ENCODE results near the gene DDX41.

The DDX41 gene

GRCh38 chr5:177484902-177485549, 31.7 kb downstream of the DDX41 start:
- no peak for DNase-seq (ENCODE audit: low read depth in 2 of 2)

DNA sequence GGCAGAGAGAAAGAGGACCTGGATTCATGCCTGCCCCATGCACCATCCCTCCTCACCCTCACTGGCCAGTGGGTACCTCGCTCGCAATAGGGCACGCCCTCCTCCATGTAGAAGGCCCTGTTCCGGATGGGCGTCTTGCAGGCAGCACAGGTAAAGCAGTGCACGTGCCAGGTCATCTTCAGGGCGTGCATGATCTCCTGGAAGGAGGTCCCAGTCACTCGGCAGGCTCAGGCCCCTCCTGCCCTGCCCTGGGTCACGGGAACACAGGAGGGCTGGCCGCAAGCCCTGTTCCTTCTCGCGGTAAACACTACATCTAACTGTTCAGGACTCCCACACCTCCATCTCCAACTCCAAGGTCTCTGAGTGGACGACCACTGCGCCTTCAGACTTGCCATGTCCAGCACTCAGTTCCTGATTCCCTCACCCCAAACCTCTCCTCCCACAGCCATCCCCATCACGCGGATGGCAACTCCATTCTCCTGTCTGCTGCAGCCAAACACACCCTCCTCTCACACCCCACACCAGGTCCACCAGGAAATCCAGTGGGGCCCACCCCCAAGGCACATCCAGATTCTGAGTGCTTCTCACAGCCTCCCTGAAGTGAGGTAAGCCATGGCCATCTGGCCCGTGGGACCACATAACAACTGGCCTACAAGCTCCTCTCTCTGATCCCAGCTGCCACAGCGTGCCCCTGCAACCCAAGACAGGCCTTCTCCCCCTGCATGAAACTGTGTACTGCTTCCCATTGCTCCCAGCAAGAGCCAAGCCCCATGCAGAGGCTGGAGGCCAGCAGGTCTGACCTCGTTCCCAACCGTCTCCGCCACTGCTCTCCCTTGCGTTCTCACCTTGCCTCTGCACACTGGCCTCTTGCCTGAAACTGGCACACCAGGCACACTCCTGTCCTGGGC, 32.5 kb downstream of the DDX41 start:
- DNase-seq (ENCODE audit: low read depth in 2 of 2): no peak

DNA sequence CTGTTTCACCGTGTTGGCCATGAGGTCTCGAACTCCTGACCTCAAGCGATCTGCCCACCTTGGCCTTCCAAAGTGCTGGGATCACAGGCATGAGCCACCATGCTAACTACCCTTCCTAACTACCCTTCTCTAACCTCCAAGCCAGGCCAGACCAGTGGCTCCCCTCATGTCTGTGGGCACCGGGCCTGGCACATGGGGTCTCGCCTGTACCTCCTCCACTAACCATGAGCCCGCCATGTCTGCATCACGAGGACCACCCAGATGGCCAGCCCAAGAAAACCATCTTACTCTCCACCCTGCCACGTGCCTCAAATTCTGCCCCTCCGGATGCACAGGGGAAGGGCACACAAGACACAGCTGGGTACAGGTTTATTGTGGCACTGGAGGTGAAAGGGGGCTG, 33.7 kb downstream of the DDX41 start:
- no peak for DNase-seq (ENCODE audit: low read depth in 2 of 2)

DNA sequence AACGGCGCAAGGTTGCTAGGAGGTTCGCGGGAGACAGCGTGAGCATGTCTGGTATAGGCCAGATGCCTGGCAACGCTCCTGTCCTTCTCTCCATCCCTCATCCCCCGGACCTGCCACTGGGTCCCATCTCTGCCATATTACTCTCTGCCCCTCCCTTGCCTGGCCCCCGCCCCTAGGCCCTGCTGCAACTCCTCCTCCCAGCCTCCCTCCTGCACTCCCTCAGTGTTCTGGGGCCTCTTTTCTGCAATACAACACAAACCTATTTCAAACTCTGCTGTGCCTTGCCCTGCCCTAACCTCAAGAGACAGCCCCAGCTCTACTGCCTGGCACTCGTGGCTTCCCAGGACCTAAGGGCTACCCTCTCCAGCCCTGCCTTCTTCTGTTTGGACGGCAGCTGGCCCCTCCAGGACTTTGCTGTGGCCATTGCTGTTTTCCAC, 34.4 kb downstream of the DDX41 start:
- no peak for DNase-seq (ENCODE audit: low read depth in 2 of 2)

DNA sequence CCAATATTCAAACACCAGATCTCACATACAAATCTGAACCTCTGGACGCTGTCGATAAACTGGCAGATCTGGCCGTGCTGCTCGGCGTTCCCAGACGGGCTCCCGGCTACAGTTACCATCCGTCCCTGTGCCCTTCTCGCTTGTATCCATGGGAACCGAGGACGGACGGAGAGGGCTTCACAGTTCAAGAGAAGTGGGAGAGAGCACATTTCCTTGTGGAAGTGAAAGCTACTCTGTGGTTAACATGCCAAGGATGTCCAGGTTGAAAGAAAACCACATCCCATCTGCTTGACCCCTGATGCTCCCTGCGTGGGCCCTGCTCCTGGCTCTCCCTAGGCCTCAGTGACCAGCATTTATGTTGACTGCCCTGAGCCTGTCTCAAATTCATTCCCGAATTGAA, 37.0 kb downstream of the DDX41 start:
- no peak for DNase-seq (ENCODE audit: low read depth in 2 of 2)

DNA sequence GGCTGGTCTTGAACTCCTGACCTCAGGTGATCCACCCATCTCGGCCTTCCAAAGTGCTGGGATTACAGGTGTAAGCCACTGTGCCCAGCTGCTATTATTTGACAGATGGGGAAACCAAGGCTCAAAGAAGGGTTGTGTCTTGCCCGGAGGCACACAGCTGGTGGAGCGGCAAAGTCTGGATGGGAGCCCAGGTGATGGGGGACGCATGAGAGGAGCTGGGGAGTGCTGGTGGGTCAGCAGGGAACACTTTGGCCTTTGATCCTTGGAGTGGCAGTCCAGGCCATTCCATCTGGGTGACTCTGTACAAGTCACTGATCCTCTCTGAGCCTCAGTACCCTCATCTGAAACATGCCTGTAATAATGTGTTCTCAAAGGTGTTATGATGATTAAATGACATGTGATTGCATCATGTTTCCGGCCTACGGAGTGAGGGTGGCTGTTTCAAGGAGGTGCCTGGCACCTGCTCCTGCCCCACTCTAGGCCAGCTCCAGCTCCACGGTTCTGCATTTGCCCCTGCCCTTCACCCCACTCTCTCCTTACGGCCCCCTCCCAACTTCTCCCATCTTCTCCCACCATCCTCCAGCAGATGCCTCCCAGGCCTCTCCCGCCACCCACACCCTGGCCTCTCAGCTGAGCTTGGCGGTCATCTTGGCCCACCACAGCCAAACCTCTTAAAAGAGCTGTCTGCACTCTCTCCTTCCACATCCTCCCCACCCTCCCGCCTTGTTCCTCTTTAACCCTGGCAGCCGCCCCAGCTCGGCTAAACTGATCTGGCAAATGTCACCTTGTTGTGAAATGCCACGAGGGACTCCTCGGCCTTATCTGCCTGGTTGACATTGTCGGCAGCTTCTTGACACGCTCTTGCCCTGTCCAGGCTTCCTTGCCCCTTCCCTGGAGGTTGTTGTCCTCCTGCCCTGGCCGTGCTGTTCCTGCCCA, 37.8 kb downstream of the DDX41 start:
- DNase-seq (ENCODE audit: low read depth in 2 of 2): no peak

GRCh38 chr5:177477701-177478477, 38.9 kb downstream of the DDX41 start:
- DNase-seq (ENCODE audit: low read depth in 2 of 2): no peak

DNA sequence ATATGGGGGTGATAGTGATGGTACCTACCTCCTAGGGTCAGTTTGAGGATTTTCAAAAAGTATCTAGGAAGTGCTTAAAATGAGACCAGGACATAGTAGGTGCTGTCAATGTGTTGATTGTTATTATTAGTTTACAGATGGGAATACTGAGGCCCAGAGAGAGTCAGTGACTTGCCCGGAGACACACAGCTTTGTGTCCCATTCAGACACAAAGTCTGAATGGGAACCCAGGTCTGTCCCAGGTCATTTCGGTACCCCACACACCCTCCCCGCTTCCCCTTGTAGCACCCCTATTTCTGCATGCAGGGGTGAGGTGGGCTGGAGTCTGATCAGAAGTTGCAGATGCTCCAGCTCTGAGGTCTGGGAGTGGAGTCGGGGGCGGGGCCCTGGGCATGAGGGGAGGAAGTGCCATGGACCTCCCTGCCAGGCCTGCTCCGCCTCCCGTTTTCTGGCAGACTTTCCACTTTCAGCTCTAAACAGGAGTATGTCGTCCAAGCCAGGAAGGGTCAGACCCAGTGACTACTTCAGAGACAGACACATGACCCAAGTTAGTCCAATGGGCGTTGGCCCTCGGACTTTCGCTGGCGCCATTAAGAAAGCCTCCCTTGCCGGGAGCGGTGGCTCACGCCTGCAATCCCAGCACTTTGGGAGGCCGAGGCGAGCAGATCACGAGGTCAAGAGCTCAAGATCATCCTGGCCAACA, 40.1 kb downstream of the DDX41 start:
- no peak for DNase-seq (ENCODE audit: low read depth in 2 of 2)

DNA sequence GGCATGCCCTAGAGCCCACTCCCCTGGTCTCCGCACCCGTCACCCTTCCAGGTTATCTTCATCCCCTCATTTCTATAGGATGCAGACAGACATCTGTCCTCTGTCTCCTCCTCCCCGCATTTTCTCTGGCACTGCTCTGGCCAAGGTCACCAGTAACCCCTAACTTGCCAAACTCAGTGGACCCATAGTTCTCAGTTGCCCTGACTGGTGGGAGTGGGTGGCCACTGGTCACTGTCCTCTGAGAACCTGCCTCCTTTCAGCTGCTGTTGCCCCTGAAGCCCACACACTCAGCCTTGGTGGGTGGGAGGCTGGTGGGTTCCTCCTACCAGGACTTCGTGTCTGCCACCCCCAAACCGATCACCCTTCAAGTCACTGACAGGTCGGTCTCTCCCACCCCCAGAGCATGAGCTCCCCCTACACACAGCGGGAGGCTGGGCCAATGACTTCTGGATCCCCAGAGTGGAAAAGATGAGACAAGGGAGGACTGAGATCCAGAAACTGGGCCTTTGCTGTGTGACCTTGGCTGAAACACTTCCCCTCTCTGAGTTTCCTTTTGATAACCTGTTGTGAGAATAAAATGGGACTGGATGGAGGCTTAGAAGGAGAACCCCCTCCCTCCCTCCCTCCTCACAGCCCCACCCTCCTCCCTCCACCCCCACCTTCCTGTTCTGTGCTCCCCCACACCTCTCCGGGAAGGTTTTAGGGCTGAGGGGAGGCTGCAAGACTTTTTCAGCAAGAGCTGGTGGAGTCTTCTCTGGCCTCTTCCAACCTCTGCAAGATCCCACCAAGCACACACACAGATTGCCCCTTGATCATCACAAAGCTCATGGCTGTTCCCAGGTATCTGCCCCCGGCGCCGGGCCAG, 41.0 kb downstream of the DDX41 start:
- no peak for DNase-seq (ENCODE audit: low read depth in 2 of 2)

GRCh38 chr5:177474846-177475562, 41.8 kb downstream of the DDX41 start:
- DNase-seq (ENCODE audit: low read depth in 2 of 2): no peak

GRCh38 chr5:177474002-177474476, 42.7 kb downstream of the DDX41 start:
- no peak for DNase-seq (ENCODE audit: low read depth in 2 of 2)

DNA sequence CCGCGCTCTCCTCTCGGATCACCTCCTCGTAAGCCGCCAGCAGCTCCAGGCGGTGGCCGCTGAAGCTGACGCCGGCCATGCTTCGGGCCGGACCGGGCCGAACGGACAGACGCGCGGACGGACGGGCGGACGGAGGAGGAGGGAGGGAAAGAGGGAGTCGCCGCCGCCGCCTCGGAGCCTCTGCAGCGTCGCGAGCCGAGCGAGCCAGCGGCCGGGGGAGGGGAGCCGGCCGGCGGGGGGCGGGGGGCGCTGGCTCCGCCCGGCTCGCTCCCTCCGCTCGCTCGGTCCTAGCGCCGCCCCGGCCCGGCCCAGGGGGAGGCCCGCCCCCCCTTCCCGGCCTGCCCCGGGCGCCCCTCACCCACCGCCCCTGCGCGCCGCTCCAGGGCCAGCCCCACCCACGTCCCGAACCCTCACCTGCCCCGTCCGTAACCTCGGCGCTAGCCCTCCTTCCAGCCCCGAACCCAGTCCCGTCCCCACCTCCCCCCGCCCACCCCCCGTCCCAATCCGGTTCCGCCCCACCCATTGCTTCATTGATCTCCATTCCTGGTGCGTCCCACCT, 43.2 kb downstream of the DDX41 start, which contains the start of gene DBN1:
DBN1 (minus strand) TSS at position 192 of the 559 bp plus-strand sequence; CDS start at position 79, 113 bp downstream.
- no peak for DNase-seq (ENCODE audit: low read depth in 2 of 2)

DNA sequence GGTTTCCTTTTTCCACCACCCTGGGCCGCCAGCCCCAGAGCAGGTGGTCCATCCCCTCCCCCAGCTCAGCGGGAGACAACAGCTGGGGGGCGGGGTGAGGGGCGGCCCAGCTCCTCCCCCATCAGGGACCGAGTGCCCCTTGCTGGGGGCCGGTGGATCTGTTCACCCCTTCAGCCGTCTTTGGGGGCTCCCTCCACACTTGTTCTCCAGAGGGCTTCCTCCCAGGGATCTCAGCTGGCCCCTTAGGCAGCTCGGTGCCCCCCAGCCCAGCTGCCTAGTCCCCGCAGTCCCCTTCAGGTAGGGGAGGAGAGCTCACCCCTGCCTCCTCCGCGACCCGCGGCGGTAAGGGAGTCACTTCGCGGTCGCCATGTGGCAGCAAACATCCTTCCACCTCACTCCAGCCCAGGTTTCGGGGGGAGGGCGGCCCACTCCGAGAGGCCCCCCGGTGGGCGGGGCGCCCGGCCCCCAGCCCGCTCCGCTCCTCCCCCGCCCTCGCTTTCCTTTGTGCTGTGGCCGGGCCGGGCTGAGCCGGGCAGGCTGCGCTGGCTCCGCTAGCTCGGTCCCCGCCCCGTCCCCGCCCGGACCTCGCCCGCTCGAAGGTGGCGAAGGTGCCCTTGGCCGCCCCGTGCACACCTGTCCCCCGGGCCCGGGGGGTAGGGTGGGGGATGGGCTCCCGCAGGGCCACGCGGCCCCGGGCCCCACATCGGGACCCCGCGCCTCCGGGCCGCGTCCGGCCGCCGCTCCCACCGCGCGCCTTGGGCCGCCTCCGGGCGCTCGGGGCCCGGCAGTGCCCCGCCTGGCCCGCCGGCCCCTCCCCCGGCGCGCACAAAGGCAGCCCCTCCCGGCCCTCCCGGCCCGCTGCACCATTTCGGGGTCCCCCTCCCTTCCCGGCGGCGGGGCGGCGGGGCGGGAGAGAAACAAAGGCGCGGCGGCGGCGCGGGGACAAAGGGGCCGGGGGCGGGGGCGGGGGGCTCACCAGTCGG, 44.0 kb downstream of the DDX41 start:
- peak in 1 of 2 donors; percentile 25 for DNase-seq (ENCODE audit: low read depth in 2 of 2)

- DNase-seq (ENCODE audit: low read depth in 2 of 2): no peak
Observed at GRCh38 chr5:177471610-177472356, 45.0 kb downstream of the DDX41 start.

DNA sequence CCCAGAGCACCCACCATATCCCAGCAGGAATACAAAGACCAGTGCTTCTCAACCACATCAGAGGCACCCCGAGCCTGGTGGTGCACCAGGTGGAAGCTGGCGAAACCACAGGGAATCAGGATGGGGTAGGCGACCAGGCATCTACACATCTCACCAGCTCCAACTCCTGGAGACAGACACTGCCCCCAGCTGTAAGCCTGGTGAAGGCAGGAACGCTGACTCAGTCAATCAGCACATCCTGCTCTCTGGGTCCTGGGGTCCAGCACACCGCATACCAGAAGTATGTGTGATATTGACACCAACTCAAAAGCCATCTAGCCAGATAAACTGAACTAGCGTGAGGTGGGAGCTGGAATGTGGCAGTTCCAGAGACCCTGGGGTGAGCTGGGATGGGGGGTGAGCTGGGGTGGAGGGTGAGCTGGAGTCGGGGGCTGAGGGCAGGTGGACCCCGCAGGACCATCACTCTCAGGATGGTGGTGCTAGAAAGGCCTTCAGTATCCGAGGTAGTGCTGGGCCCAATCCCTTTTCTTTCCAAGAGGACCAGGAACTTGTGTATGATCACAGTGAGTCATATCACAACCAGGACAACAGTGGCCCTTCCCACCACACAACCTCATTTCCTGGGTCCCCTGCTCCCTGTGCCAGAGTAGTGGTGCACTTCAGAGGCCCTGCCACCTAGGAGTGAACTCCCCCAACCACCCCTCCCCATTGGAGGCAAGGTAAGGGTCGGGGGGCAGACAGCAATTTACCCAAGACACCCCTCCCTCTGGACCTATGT, 45.8 kb downstream of the DDX41 start:
- DNase-seq (ENCODE audit: low read depth in 2 of 2): no peak
